ENCODE measurements around the gene SPHK1. TPM values are rescaled to one million over a fixed set of nuclear protein-coding genes. Genes with fewer than 3 reads are reported as not detected.

SPHK1 gene
- total and polyA plus RNA-seq, 2 donors (not counting 3 experiments of a cell fraction or from before 2014, with no cell fraction given), result 85.6 to 97.4 TPM

DNA sequence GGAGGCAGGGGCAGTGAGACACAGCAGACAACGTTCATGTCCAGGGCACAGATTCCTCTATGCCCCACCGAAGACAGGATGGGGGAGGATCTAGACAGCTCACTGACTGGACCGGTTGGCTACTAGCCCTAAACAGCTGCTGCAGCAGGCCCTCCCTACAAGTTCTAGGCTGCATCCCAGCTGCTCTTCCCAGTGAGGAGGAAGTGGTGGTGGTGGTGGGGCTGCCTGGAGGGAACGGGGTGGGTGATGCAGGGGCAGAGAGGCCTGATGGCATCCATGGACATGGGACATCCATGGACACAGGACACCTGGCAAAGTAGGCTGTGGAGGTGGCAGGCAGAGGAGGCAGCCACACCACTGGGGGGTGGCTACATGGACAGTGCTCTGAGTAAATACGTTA, 18.3 kb downstream of the SPHK1 start:
- DNase-seq (ENCODE audit: low read depth, low spot score) (no peak), FAIRE-seq (no peak)
- H2AFZ ChIP-seq (ENCODE audit: low read depth, low read length), result no peak overlapping the region
- H3K9me3 ChIP-seq (replicated peaks; ENCODE audit: control insufficient read depth, insufficient read depth, low read length), result no peaks in the 10 kb centered on the region
- H3K36me3 ChIP-seq (ENCODE audit: control insufficient read depth in 2 of 2, extremely low read depth in 1 of 2, insufficient read depth in 2 of 2, low read length in 2 of 2), result peaks cover 5 to 42% of the 10 kb centered on the region in 2 experiments
- H3K4me3 ChIP-seq (replicated peaks in 1 of 3; ENCODE audit: insufficient read depth in 1 of 3, low read depth in 1 of 3, low read length in 3 of 3), result no peak overlapping the region
- H3K4me1 ChIP-seq (ENCODE audit: control insufficient read depth, extremely low read depth, insufficient read depth, low read length), result no peaks in the 10 kb centered on the region
- no peaks in the 10 kb centered on the region for H3K9me1 ChIP-seq (replicated peaks; ENCODE audit: control insufficient read depth, extremely low read depth, insufficient read depth, low read length)
- ChIA-PET POLR2A (no interaction called here), CTCF (interaction anchor here (1.1 to 1.4 kb wide), 2 partner anchors 55 to 56 kb away, joined by 3 to 5 read pairs; no protein-coding TSS in a partner anchor)
- no peaks in the 10 kb centered on the region for H3K27me3 ChIP-seq (ENCODE audit: control insufficient read depth in 2 of 2, insufficient read depth in 2 of 2, low read length in 2 of 2)
- BruUV-seq (replicated peaks), result no TSS peak
- intact Hi-C loops (cut with micrococcal nuclease) (no loop called here), dilution Hi-C loops (cut with MboI; ENCODE audit: extremely low pct_ligation_motif_present, low sequenced_read_pairs) (no loop called here)
- no peak overlapping the region for H3K4me2 ChIP-seq (ENCODE audit: insufficient read depth, low read length)
- H3K79me2 ChIP-seq (ENCODE audit: control insufficient read depth, insufficient read depth, low read length), result no peaks in the 10 kb centered on the region
- no peak overlapping the region for H3K27ac ChIP-seq (ENCODE audit: insufficient read depth, low read depth, low read length)
- TF ChIP-seq MAX (IDR thresholded peaks at IDR 0.05; ENCODE audit: insufficient read depth, insufficient read length), result no peak
- no peak for TF ChIP-seq JUN (IDR thresholded peaks at IDR 0.05; ENCODE audit: borderline replicate concordance, insufficient read depth, insufficient read length, low read depth)
- TF ChIP-seq GATA2 (IDR thresholded peaks at IDR 0.05; ENCODE audit: insufficient read depth, insufficient read length, low read depth, low read length), result no peak
- TF ChIP-seq POLR2AphosphoS5 (IDR thresholded peaks at IDR 0.05; ENCODE audit: insufficient read depth, low read depth, low read length), result no peak
- TF ChIP-seq CTCF (IDR thresholded peaks at IDR 0.05; ENCODE audit: extremely low read depth in 1 of 2, insufficient read depth in 1 of 2, low read depth in 1 of 2, low read length in 2 of 2), result no peak
- no peak for TF ChIP-seq POLR2A (IDR thresholded peaks at IDR 0.05; ENCODE audit: low read depth, low read length)
- TF ChIP-seq EZH2 (IDR thresholded peaks at IDR 0.05; ENCODE audit: borderline replicate concordance, low read depth, low read length, severe bottlenecking), result no peak
- TF ChIP-seq FOS (IDR thresholded peaks at IDR 0.05; ENCODE audit: borderline replicate concordance, insufficient read depth, low read length), result no peak
- TF ChIP-seq MYC (IDR thresholded peaks at IDR 0.05; ENCODE audit: low read depth, low read length), result no peak
- H4K20me1 ChIP-seq (replicated peaks; ENCODE audit: control insufficient read depth, extremely low read depth, insufficient read depth, low read length), result no peaks in the 10 kb centered on the region
- H3K9ac ChIP-seq (replicated peaks; ENCODE audit: extremely low read depth, insufficient read depth, low read length), result no peak overlapping the region

All from endothelial cell of umbilical vein (primary cell).